HepG2 (cell line): ENCODE results near the gene NRP1. TPM values are rescaled to one million over a fixed set of nuclear protein-coding genes. Genes with fewer than 3 reads are reported as not detected.

ENCODE experiments used
- ASH2L ChIP-seq: fragments of 300-600, 200-600 bp; sonication (generic); IDR thresholded peaks from 2 replicates; pipeline ENCODE4 v1.7.0; 2017; ENCODE audit warnings: low read depth, mild to moderate bottlenecking, moderate library complexity, mixed read lengths, low read length; ENCODE audit not compliant: insufficient read length
- BCL6 ChIP-seq: IDR thresholded peaks from 2 replicates; pipeline ENCODE4 v1.6.1; 2016; ENCODE audit warnings: missing genetic modification reagents, missing compliant biosample characterization
- GATAD2A ChIP-seq: IDR thresholded peaks from 2 replicates; pipeline ENCODE4 v1.6.1; 2016
- NR2C2 ChIP-seq: sonication (generic); formaldehyde crosslinking; IDR thresholded peaks from 2 replicates; pipeline ENCODE4 v1.4.0; 2020; ENCODE audit warnings: missing genetic modification reagents, mild to moderate bottlenecking, moderate library complexity, borderline replicate concordance
- POLR2G ChIP-seq: fragments of 200-400 bp; formaldehyde crosslinking; IDR thresholded peaks from 2 replicates; pipeline ENCODE4 v1.6.1; 2018; ENCODE audit warnings: mild to moderate bottlenecking, low read depth, low read length, moderate library complexity
- RAD21 ChIP-seq: fragments of 450-650 bp; formaldehyde crosslinking; IDR thresholded peaks from 2 replicates; pipeline ENCODE4 v1.5.0; 2020; ENCODE audit warnings: mild to moderate bottlenecking
- SOX13 ChIP-seq, 3 experiments: fragments of 450-650 bp in 1 of 3; sonication (generic) in 1 of 3; formaldehyde crosslinking in 1 of 3; IDR thresholded peaks in 2 of 3; conservative IDR thresholded peaks in 1 of 3; 2 replicates each; pipeline versions ENCODE4 v1.5.0 to v1.6.1; 2016 to 2020; ENCODE audit warnings: antibody characterized with exemption in 1 of 3, mild to moderate bottlenecking in 1 of 3, missing compliant biosample characterization in 1 of 3, missing genetic modification reagents in 1 of 3, moderate library complexity in 1 of 3
- TFE3 ChIP-seq: IDR thresholded peaks from 2 replicates; pipeline ENCODE4 v1.6.1; 2016
- ZFY ChIP-seq: sonication (generic); formaldehyde crosslinking; IDR thresholded peaks from 2 replicates; pipeline ENCODE4 v1.4.0; 2020; ENCODE audit warnings: missing genetic modification reagents
- ZNF232 ChIP-seq: sonication (generic); formaldehyde crosslinking; IDR thresholded peaks from 2 replicates; pipeline ENCODE4 v1.4.0; 2020; ENCODE audit warnings: missing genetic modification reagents, borderline replicate concordance
- ZNF687 ChIP-seq: sonication (generic); formaldehyde crosslinking; IDR thresholded peaks from 2 replicates; pipeline ENCODE4 v1.5.1; 2020; ENCODE audit warnings: mild to moderate bottlenecking, missing genetic modification reagents, moderate library complexity
- ZXDC ChIP-seq: sonication (generic); formaldehyde crosslinking; IDR thresholded peaks from 2 replicates; pipeline ENCODE4 v1.5.0; 2020; ENCODE audit warnings: mild to moderate bottlenecking, missing genetic modification reagents
- polyA plus RNA-seq, 8 experiments: library from polyadenylated mRNA; depleted of rRNA in 3 of 8; stranded (reverse) in 7 of 8; unstranded in 1 of 8; fragments of >200 nt; fragmentation: Illumina TruSeq in 4 of 8; extraction: Trizol in 4 of 8; gene quantifications; 2 replicates each; pipeline versions ENCODE4 v1.2.1 to v1.2.3, GENCODE V29; 2011 to 2016; ENCODE audit warnings: low read depth in 4 of 8, missing spikeins in 1 of 8, mixed read lengths in 1 of 8; ENCODE audit not compliant: insufficient read depth in 1 of 8
- total RNA-seq, 5 experiments: library from RNA; depleted of rRNA; stranded (reverse); fragments of >200 nt; fragmentation: Illumina TruSeq; extraction: Trizol; gene quantifications; 2 replicates each; pipeline ENCODE4 v1.2.3, GENCODE V29; 2016; ENCODE audit warnings: low read depth in 1 of 5
- TF ChIP-seq, protein P1 (sequence below): sonication (generic); formaldehyde crosslinking; IDR thresholded peaks from 2 replicates; pipeline ENCODE4 v1.5.0; 2020; ENCODE audit warnings: missing genetic modification reagents, mild to moderate bottlenecking, borderline replicate concordance

Gene NRP1
- total and polyA plus RNA-seq, 2 of the 13 experiments (the other 11 are each of a cell fraction or from before 2014, with no cell fraction given), result 5.3 to 5.8 TPM

DNA sequence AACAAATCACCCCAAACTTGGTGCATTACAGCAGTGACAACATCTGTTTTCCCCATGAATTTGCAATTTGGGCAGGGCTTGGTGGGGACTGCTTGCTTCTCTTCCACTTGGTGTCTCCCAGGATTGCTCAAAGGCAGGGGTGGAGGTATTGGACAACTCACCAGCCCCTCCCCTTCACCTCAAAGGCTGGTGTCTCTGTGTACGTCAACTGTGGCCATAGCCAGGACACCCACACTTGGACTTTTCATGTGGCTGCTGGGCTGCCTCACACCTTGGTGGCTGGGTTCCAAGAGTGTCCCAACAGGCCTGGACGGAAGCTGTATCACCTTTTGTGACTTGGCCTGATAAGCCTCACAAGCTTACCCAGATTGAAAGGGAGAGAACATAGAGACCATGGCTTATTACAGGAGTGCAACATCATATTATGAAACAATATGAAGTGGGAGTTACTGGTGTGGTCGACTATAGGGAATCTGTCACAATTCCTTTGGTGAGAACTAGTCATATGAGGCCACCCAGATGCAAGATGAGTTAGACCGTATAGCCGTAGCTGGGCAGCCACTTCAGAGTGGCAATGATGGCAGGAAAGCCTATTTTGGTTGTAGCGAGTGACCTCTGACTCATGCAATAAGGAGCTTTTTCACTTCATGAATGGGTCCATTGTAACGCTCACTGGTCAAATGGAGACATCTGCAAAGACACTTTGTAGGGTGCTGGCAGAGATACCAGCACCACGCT, 188.8 kb downstream of the NRP1 start (continued):
- TF ChIP-seq ZXDC (0 out of 2 replicates have a peak, but pooled peaks have one; percentile 40), ASH2L (peak; percentile 31), ZNF232 (CRISPR knock-in tag) (no peak), ZFY (CRISPR knock-in tag) (0 out of 2 replicates have a peak, but pooled peaks have one; percentile 15), TFE3 (CRISPR knock-in tag) (0 out of 2 replicates have a peak, but pooled peaks have one; percentile 4), GATAD2A (CRISPR knock-in tag) (peak; percentile 61), SOX13 (IDR thresholded peaks at IDR 0.05) (no peak), SOX13 (CRISPR knock-in tag; conservative IDR thresholded peaks at IDR 0.05 in 1 of 2, IDR thresholded peaks at IDR 0.05 in 1 of 2) (peak in 1 of 2 experiments; percentile 27; a peak in 1 of 4 replicates), BCL6 (CRISPR knock-in tag) (peak; percentile 40; the same call in 1 of the 2 replicates), NR2C2 (CRISPR knock-in tag) (peak; percentile 49; the same call in 1 of the 2 replicates), POLR2G (peak; percentile 30), RAD21 (CRISPR knock-in tag) (no peak), ZNF687 (peak; percentile 43)
- TF ChIP-seq, protein P1, sequence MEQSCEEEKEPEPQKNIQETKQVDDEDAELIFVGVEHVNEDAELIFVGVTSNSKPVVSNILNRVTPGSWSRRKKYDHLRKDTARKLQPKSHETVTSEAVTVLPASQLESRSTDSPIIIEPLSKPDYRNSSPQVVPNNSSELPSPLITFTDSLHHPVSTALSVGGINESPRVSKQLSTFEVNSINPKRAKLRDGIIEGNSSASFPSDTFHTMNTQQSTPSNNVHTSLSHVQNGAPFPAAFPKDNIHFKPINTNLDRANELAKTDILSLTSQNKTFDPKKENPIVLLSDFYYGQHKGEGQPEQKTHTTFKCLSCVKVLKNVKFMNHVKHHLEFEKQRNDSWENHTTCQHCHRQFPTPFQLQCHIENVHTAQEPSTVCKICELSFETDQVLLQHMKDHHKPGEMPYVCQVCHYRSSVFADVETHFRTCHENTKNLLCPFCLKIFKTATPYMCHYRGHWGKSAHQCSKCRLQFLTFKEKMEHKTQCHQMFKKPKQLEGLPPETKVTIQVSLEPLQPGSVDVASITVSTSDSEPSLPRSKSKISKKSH, result no peak
